Left ventricle myocardium inferior (tissue), 1 donor: ENCODE data around the gene APBA1. TPM values are rescaled to one million over a fixed set of nuclear protein-coding genes. Genes with fewer than 3 reads are reported as not detected.

Experiments used
- DNase-seq: peaks from one replicate; pipeline ENCODE4 v3.0.0-alpha.2; 2020
- H3K27ac ChIP-seq: fragments of 200-600 bp; replicated peaks from 2 replicates; pipeline ENCODE4 v1.8.0; 2021
- H3K27me3 ChIP-seq: fragments of 200-600 bp; 2 replicates; pipeline ENCODE4 v1.8.0; 2021; ENCODE audit warnings: low read depth
- H3K36me3 ChIP-seq: fragments of 200-600 bp; 2 replicates; pipeline ENCODE4 v1.8.0; 2021
- H3K4me1 ChIP-seq: fragments of 200-600 bp; 2 replicates; pipeline ENCODE4 v1.8.0; 2021
- H3K4me3 ChIP-seq: fragments of 200-600 bp; 2 replicates; pipeline ENCODE4 v1.8.0; 2021; ENCODE audit warnings: mild to moderate bottlenecking, moderate library complexity
- H3K9me3 ChIP-seq: fragments of 200-600 bp; replicated peaks from 2 replicates; pipeline ENCODE4 v1.8.0; 2021
- intact Hi-C: fragments of 100-400 bp; cut with micrococcal nuclease; formaldehyde crosslinking; loops from one replicate; pipeline ENCODE4 v1.11.0; 2022
- total RNA-seq: library from RNA; stranded (reverse); fragmentation: NEBNext Ultra II Directional; extraction: Animal tissue kit (Norgen Biotek cat#: 25700); gene quantifications from one replicate; pipeline ENCODE4 v1.2.1, GENCODE V29; 2021
- TF ChIP-seq, protein P1 (sequence below): fragments of 200-600 bp; IDR thresholded peaks from 2 replicates; pipeline ENCODE4 v1.8.0; 2021; ENCODE audit warnings: antibody characterized with exemption, mild to moderate bottlenecking, borderline replicate concordance
- donor health status: DM: no; HTN: yes; CAD: no; lungs with severe emphysema.

APBA1 gene
- total RNA-seq, 1 donor from 2014 or later = 3.0 TPM

DNA sequence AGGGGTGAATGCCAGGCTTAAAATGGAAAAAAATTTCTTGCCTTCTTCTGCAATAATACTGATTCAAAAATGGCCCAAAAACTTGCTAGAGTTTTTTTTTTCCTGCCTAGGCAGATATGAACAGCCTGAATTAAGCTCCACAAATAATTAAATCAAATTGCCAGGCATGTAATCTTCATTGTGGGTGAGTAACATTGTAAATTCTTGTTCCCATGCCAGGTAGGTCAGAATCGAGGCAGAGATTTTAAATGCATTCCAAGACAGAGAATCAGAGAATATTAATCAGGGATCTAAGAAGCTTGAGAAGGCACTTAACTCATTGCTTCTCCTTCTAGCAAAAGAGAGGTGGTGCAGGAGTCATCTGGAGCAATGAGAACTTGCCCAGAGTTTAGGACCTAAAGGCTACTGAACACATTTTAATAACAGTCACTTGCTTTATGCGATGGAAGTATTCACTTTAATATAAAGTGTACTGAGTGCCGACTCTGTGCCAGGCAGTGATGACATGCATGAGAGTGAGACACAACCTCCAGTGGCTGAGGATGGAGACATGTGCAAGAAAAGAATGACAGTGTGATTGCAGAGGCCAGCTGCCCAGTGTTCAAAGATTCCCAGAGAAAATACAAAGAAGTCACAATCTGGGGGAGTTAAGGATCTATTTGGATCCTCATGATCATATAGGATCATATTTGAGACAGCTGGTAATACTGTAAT, 102.3 kb downstream of the APBA1 start:
- H3K36me3 ChIP-seq = no peaks in the 10 kb centered on the region
- intact Hi-C loops = no loop called here

DNA sequence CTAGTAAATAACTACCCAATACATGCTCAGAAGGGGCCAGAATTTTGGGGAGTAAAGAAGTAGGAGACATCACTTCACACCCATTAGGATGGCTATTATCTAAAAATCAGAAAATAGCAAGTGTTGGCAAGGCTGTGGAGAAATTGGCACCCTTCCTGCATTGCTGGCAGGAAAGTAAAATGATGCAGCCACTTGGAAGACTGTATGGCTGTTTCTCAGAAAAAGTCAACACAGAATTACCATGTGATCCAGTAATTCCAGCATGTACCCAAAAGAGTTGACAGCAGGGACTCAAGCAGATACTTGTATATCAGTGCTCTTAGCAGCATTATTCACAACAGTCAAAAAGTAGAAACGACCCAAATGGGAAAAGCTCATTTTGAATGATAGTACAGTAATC, 107.6 kb downstream of the APBA1 start:
- H3K27me3 ChIP-seq = no peaks in the 10 kb centered on the region
- no peaks in the 10 kb centered on the region for H3K9me3 ChIP-seq
- no peaks in the 10 kb centered on the region for H3K36me3 ChIP-seq
- no peak for DNase-seq
- intact Hi-C loops = no loop called here
- H3K4me1 ChIP-seq = peaks cover 23% of the 10 kb centered on the region
- no peak overlapping the region for H3K27ac ChIP-seq
- no peak overlapping the region for H3K4me3 ChIP-seq
- TF ChIP-seq, protein P1, sequence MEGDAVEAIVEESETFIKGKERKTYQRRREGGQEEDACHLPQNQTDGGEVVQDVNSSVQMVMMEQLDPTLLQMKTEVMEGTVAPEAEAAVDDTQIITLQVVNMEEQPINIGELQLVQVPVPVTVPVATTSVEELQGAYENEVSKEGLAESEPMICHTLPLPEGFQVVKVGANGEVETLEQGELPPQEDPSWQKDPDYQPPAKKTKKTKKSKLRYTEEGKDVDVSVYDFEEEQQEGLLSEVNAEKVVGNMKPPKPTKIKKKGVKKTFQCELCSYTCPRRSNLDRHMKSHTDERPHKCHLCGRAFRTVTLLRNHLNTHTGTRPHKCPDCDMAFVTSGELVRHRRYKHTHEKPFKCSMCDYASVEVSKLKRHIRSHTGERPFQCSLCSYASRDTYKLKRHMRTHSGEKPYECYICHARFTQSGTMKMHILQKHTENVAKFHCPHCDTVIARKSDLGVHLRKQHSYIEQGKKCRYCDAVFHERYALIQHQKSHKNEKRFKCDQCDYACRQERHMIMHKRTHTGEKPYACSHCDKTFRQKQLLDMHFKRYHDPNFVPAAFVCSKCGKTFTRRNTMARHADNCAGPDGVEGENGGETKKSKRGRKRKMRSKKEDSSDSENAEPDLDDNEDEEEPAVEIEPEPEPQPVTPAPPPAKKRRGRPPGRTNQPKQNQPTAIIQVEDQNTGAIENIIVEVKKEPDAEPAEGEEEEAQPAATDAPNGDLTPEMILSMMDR = no peak

More for the DNA sequence above, 102.3 kb downstream of the APBA1 start:
- H3K27ac ChIP-seq = no peak overlapping the region
- H3K27me3 ChIP-seq = no peaks in the 10 kb centered on the region
- DNase-seq = no peak
- peaks cover 12% of the 10 kb centered on the region for H3K4me1 ChIP-seq
- TF ChIP-seq, protein P1 = no peak
- H3K9me3 ChIP-seq = no peaks in the 10 kb centered on the region
- no peak overlapping the region for H3K4me3 ChIP-seq

DNA sequence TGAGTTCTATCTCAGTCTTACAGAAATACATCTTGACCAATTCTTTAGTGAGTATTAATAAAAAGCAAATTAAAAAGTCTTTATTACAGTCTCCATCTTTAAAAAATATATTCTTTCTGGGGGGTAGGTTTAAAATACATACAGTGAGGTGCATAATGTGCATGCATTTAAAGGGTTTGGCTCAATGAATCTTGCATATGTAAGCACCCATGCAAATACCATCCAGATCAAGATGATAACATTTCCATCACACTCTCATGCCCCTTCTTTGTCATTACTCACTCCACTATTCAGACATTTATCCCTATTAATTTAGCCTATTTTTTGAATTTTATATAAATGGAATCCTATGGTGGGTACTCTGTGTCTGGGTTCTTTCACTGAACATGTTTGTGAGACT, 113.0 kb downstream of the APBA1 start:
- intact Hi-C loops = no loop called here

DNA sequence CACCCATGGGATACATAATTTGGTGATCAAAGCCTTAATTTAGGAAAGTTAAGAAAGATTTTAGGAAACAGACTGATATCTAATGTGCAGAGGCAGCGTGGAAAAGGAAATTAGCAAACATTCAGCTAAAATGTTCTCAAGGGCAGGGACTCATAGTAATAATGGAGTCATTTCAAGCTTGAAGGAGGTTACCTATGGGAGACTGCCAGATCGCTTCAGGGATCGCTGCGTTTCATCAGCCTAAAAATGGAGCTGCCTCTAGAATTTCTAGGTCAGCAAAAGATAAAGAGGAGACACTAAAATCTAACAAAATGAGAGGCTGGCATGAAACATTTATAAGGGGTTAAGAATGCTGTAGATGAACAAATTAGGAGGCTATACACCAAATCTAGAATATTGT, 115.5 kb downstream of the APBA1 start:
- intact Hi-C loops = no loop called here
- Histone ChIP-seq H3K36me3 (no peaks in the 10 kb centered on the region), H3K4me3 (no peak overlapping the region), H3K4me1 (peaks cover 13% of the 10 kb centered on the region), H3K27me3 (no peaks in the 10 kb centered on the region), H3K27ac (no peak overlapping the region), H3K9me3 (no peaks in the 10 kb centered on the region)
- TF ChIP-seq, protein P1 = no peak
- no peak for DNase-seq

More for the DNA sequence above, 113.0 kb downstream of the APBA1 start:
- TF ChIP-seq, protein P1 = no peak
- H3K27ac ChIP-seq = no peak overlapping the region
- DNase-seq = no peak
- H3K4me1 ChIP-seq = peaks cover 21% of the 10 kb centered on the region
- H3K9me3 ChIP-seq = no peaks in the 10 kb centered on the region
- no peaks in the 10 kb centered on the region for H3K36me3 ChIP-seq
- H3K27me3 ChIP-seq = no peaks in the 10 kb centered on the region
- no peak overlapping the region for H3K4me3 ChIP-seq

DNA sequence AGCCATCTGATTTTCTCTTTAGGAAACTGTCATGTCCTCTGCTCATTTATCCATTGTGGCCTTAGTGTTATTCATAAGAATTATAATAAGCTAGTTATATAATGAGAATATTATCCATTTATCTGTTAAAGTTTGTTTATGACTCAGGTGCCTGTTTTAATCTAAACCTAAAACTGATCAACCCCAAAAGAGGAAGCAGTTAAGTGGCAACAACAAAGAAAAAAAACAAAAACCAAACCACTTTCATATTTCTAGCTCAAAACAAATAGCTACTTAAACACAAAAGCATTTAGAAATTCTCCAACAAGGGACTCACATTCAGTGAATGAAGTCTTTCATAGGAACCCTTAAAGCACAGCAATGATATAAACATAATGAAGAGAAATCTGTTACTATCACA, 116.4 kb downstream of the APBA1 start:
- no peak overlapping the region for H3K4me3 ChIP-seq
- no peaks in the 10 kb centered on the region for H3K27me3 ChIP-seq
- no peaks in the 10 kb centered on the region for H3K36me3 ChIP-seq
- TF ChIP-seq, protein P1 = no peak
- DNase-seq = no peak
- intact Hi-C loops = no loop called here
- peaks cover 13% of the 10 kb centered on the region for H3K4me1 ChIP-seq
- no peaks in the 10 kb centered on the region for H3K9me3 ChIP-seq
- H3K27ac ChIP-seq = no peak overlapping the region
